Activated naive CD4-positive, alpha-beta T cell treated with anti-CD3 and anti-CD28 coated beads, Interleukin-2, amount 50 U/mL, for 24 hours (primary cell): ENCODE measurements around the gene SPP1.

Source experiments
- H3K27ac Mint-ChIP-seq: one replicate; pipeline ENCODE4 v1.8.0; 2021; ENCODE audit warnings: mild to moderate bottlenecking, mixed read lengths
- H3K27me3 Mint-ChIP-seq: one replicate; pipeline ENCODE4 v1.8.0; 2021; ENCODE audit warnings: mixed read lengths
- H3K36me3 Mint-ChIP-seq: one replicate; pipeline ENCODE4 v1.8.0; 2021; ENCODE audit warnings: mixed read lengths
- H3K4me1 Mint-ChIP-seq: one replicate; pipeline ENCODE4 v1.8.0; 2021; ENCODE audit warnings: mixed read lengths
- H3K4me3 Mint-ChIP-seq: one replicate; pipeline ENCODE4 v1.8.0; 2021; ENCODE audit warnings: mild to moderate bottlenecking, mixed read lengths
- H3K9me3 Mint-ChIP-seq: one replicate; pipeline ENCODE4 v1.8.0; 2021; ENCODE audit warnings: mixed read lengths

SPP1 gene

GRCh38 chr4:87946766-87947165, 28.7 kb upstream of the SPP1 start:
- Mint-ChIP-seq H3K4me3 (no peak overlapping the region), H3K9me3 (no peaks in the 10 kb centered on the region), H3K4me1 (no peaks in the 10 kb centered on the region), H3K27ac (no peak overlapping the region), H3K36me3 (no peaks in the 10 kb centered on the region), H3K27me3 (no peaks in the 10 kb centered on the region)

GRCh38 chr4:87947381-87948160, 27.9 kb upstream of the SPP1 start:
- no peaks in the 10 kb centered on the region for H3K36me3 Mint-ChIP-seq
- H3K4me3 Mint-ChIP-seq = no peak overlapping the region
- H3K9me3 Mint-ChIP-seq = no peaks in the 10 kb centered on the region
- H3K27ac Mint-ChIP-seq = no peak overlapping the region
- no peaks in the 10 kb centered on the region for H3K27me3 Mint-ChIP-seq
- H3K4me1 Mint-ChIP-seq = no peaks in the 10 kb centered on the region

- Mint-ChIP-seq H3K27ac (no peak overlapping the region), H3K9me3 (no peaks in the 10 kb centered on the region), H3K27me3 (no peaks in the 10 kb centered on the region), H3K36me3 (no peaks in the 10 kb centered on the region), H3K4me3 (no peak overlapping the region), H3K4me1 (no peaks in the 10 kb centered on the region)
Observed at GRCh38 chr4:87949961-87950360, 25.6 kb upstream of the SPP1 start.

GRCh38 chr4:87950493-87950892, 25.0 kb upstream of the SPP1 start:
- H3K27me3 Mint-ChIP-seq = no peaks in the 10 kb centered on the region
- no peaks in the 10 kb centered on the region for H3K9me3 Mint-ChIP-seq
- no peaks in the 10 kb centered on the region for H3K36me3 Mint-ChIP-seq
- H3K4me3 Mint-ChIP-seq = no peak overlapping the region
- H3K27ac Mint-ChIP-seq = no peak overlapping the region
- no peaks in the 10 kb centered on the region for H3K4me1 Mint-ChIP-seq

DNA sequence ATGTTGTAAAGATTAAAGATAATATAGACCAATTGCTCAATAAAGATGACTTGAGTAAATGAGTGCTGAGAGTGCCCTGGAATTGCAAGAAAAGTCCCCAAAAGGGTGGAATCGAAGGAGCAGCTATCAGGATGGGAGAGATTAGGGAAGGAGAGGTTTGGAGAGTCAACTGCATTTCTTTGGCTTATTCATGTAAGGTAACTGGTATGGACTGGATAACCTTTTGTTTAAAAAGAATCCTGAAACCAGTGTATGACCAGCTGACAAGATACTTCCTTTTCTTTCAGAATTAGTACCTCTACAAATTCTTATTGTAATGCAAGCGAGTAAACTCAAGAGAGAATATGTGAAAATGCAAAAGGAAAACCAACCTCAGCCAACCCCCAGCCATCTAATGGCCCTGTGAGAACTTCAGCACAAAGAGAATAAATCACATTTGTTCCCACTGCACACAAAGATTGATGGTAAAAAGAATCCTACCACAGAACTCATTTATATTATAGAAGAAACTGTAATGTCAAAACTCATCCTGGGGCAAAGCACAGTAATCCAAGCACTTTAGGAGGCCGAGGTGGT, 24.5 kb upstream of the SPP1 start:
- H3K9me3 Mint-ChIP-seq = no peaks in the 10 kb centered on the region

GRCh38 chr4:87953826-87954225, 21.7 kb upstream of the SPP1 start:
- no peaks in the 10 kb centered on the region for H3K27me3 Mint-ChIP-seq
- no peak overlapping the region for H3K4me3 Mint-ChIP-seq
- no peaks in the 10 kb centered on the region for H3K36me3 Mint-ChIP-seq
- no peak overlapping the region for H3K27ac Mint-ChIP-seq
- no peaks in the 10 kb centered on the region for H3K9me3 Mint-ChIP-seq
- H3K4me1 Mint-ChIP-seq = no peaks in the 10 kb centered on the region

More for the DNA sequence above, 24.5 kb upstream of the SPP1 start:
- Mint-ChIP-seq H3K4me3 (no peak overlapping the region), H3K27me3 (no peaks in the 10 kb centered on the region), H3K27ac (no peak overlapping the region), H3K4me1 (no peaks in the 10 kb centered on the region), H3K36me3 (no peaks in the 10 kb centered on the region)

GRCh38 chr4:87956501-87956900, 19.0 kb upstream of the SPP1 start:
- no peaks in the 10 kb centered on the region for H3K27me3 Mint-ChIP-seq
- no peak overlapping the region for H3K4me3 Mint-ChIP-seq
- H3K36me3 Mint-ChIP-seq = no peaks in the 10 kb centered on the region
- no peak overlapping the region for H3K27ac Mint-ChIP-seq
- no peaks in the 10 kb centered on the region for H3K9me3 Mint-ChIP-seq
- no peaks in the 10 kb centered on the region for H3K4me1 Mint-ChIP-seq

- Mint-ChIP-seq H3K9me3 (no peaks in the 10 kb centered on the region), H3K27me3 (no peaks in the 10 kb centered on the region), H3K27ac (no peak overlapping the region), H3K36me3 (no peaks in the 10 kb centered on the region), H3K4me3 (no peak overlapping the region), H3K4me1 (no peaks in the 10 kb centered on the region)
Observed at GRCh38 chr4:87957061-87957460, 18.5 kb upstream of the SPP1 start.

DNA sequence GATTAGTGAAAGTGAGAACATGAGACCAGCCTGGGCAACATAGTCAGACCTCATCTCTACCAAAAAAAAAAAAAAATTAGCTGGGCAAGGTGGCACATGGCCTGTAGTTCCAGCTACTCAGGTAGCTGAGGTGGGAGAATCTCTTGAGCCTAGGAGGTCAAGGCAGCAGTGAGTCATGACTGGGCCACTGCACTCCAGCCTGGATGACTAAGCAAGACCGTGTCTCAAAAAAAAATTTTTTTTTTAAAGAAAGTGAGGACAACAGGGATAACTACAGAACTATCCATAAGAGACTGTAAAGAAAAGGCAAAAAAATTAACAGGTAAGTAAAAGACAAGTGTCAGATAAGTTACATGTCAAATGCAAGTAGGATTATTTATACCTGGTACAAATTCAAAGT, 13.5 kb upstream of the SPP1 start:
- peaks cover 1% of the 10 kb centered on the region for H3K27me3 Mint-ChIP-seq
- H3K36me3 Mint-ChIP-seq = no peaks in the 10 kb centered on the region
- H3K9me3 Mint-ChIP-seq = no peaks in the 10 kb centered on the region
- no peaks in the 10 kb centered on the region for H3K4me1 Mint-ChIP-seq
- H3K27ac Mint-ChIP-seq = no peak overlapping the region
- no peak overlapping the region for H3K4me3 Mint-ChIP-seq

- Mint-ChIP-seq H3K4me3 (no peak overlapping the region), H3K27ac (no peak overlapping the region), H3K9me3 (no peaks in the 10 kb centered on the region), H3K4me1 (no peaks in the 10 kb centered on the region), H3K27me3 (peaks cover 4% of the 10 kb centered on the region), H3K36me3 (no peaks in the 10 kb centered on the region)
Observed at GRCh38 chr4:87962398-87963146, 12.9 kb upstream of the SPP1 start.

DNA sequence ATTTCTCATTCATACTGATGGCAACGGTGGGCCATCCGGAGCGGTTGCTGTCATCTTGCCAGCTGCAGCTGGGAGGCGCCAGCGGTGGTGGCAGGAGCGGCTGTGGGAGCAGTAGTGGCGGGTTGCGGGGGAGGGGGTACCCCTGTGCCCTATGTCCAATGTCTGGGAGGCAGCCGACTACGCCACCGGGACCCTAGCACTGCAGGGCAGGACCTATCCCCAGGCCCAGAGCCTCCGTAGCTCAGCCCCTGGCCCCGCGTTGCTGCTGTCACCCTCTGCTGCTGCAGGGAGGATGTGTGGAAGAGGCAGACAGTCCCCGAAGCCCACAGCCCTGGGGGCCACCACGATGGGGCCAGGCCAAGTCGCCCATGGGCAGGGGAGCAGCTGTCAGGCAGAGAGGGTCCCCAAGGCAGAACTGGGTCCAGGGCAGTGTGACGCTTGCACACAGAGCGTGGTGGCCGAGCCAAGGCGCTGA, 10.0 kb upstream of the SPP1 start:
- Mint-ChIP-seq H3K4me1 (no peaks in the 10 kb centered on the region), H3K36me3 (no peaks in the 10 kb centered on the region), H3K9me3 (no peaks in the 10 kb centered on the region), H3K4me3 (no peak overlapping the region), H3K27ac (no peak overlapping the region), H3K27me3 (peaks cover 10% of the 10 kb centered on the region)

GRCh38 chr4:87966095-87966496, 9.4 kb upstream of the SPP1 start:
- H3K36me3 Mint-ChIP-seq = no peaks in the 10 kb centered on the region
- H3K9me3 Mint-ChIP-seq = no peaks in the 10 kb centered on the region
- H3K4me1 Mint-ChIP-seq = no peaks in the 10 kb centered on the region
- peaks cover 11% of the 10 kb centered on the region for H3K27me3 Mint-ChIP-seq
- H3K27ac Mint-ChIP-seq = no peak overlapping the region
- H3K4me3 Mint-ChIP-seq = no peak overlapping the region

DNA sequence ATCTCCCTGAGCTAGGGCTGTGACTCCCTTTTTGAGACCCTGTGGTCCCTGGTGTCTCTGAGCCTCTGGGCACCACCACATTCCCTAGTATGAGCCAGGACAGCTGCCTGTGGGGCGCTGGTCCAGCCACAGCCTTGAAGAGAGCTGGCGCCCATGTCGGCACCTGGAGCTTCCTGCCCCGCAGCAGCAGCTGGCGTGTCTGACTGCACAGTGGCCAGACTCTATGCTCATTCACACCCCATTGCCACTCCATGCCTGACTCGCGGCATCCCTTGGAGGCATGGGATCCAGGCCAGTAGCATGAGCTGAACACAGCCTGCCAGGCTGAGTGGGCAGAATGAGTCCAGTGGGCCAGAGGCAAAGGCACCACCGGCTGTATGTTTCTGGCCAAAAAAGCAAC, 8.3 kb upstream of the SPP1 start:
- H3K4me1 Mint-ChIP-seq = no peaks in the 10 kb centered on the region
- peaks cover 11% of the 10 kb centered on the region for H3K27me3 Mint-ChIP-seq
- no peaks in the 10 kb centered on the region for H3K36me3 Mint-ChIP-seq

GRCh38 chr4:87970121-87970520, 5.4 kb upstream of the SPP1 start:
- Mint-ChIP-seq H3K4me3 (no peak overlapping the region), H3K36me3 (no peaks in the 10 kb centered on the region), H3K4me1 (peaks cover under 1% of the 10 kb centered on the region), H3K27ac (no peak overlapping the region), H3K9me3 (no peaks in the 10 kb centered on the region), H3K27me3 (peaks cover 24% of the 10 kb centered on the region)

More for the DNA sequence above, 8.3 kb upstream of the SPP1 start:
- no peaks in the 10 kb centered on the region for H3K9me3 Mint-ChIP-seq
- no peak overlapping the region for H3K4me3 Mint-ChIP-seq
- H3K27ac Mint-ChIP-seq = no peak overlapping the region

- H3K4me3 Mint-ChIP-seq = no peak overlapping the region
- H3K27me3 Mint-ChIP-seq = peaks cover 28% of the 10 kb centered on the region
- no peak overlapping the region for H3K27ac Mint-ChIP-seq
- H3K4me1 Mint-ChIP-seq = peaks cover 7% of the 10 kb centered on the region
- no peaks in the 10 kb centered on the region for H3K9me3 Mint-ChIP-seq
- no peaks in the 10 kb centered on the region for H3K36me3 Mint-ChIP-seq
Observed at GRCh38 chr4:87971866-87972265, 3.6 kb upstream of the SPP1 start.
